Gastrocnemius medialis (tissue), 4 donors: ENCODE results near the gene BMERB1.

ENCODE experiments used
- CTCF ChIP-seq, 5 experiments: fragments of 450-650 bp in 3 of 5; fragments of 200-600 bp in 2 of 5; sonication (generic) in 2 of 5; IDR thresholded peaks in 4 of 5; conservative IDR thresholded peaks in 1 of 5; 1 replicate in 4 of 5; 2 replicates in 1 of 5; pipeline ENCODE4 v1.5.1; 2016 to 2019; ENCODE audit warnings: antibody characterized with exemption in 5 of 5, mild to moderate bottlenecking in 3 of 5, moderate library complexity in 3 of 5
- POLR2A ChIP-seq, 2 donors: fragments of 450-650 bp; IDR thresholded peaks; one replicate each; pipeline ENCODE4 v1.6.1; 2017; ENCODE audit warnings: antibody characterized with exemption in 2 of 2, mild to moderate bottlenecking in 2 of 2, moderate library complexity in 2 of 2

GRCh38 chr16:15418206-15418605 lies 16.2 kb upstream of the BMERB1 start:
- no peak for TF ChIP-seq CTCF (IDR thresholded peaks at IDR 0.05 in 4 of 5, conservative IDR thresholded peaks at IDR 0.05 in 1 of 5)
- TF ChIP-seq POLR2A (IDR thresholded peaks at IDR 0.05), result no peak
